Motor neuron (in vitro differentiated cells): ENCODE measurements around the gene IL17REL. TPM values are rescaled to one million over a fixed set of nuclear protein-coding genes. Genes with fewer than 3 reads are reported as not detected.
A peak's percentile ranks its signal among the peaks of the same experiment; 100 is the strongest.

Source experiments
- ATAC-seq, 8 experiments: fragments of 200-7000 bp; cut with Tn5 transposase; replicated peaks in 6 of 8; 2 replicates each; pipeline ENCODE4 v1.8.0; 2021; ENCODE audit warnings: mild to moderate bottlenecking in 8 of 8, moderate library complexity in 8 of 8
- H3K27ac ChIP-seq, 2 donors: fragments of 250-450 bp; sonication (Bioruptor Pico); 2 replicates each; pipeline ENCODE4 v1.9.0; 2021; ENCODE audit warnings: antibody characterized with exemption in 2 of 2, mild to moderate bottlenecking in 2 of 2, moderate library complexity in 1 of 2
- H3K4me1 ChIP-seq, 2 donors: fragments of 250-450 bp; sonication (Bioruptor Pico); replicated peaks in 1 of 2; 2 replicates each; pipeline ENCODE4 v1.6.1; 2021; ENCODE audit warnings: antibody characterized with exemption in 2 of 2, mild to moderate bottlenecking in 2 of 2, moderate library complexity in 1 of 2
- H3K4me3 ChIP-seq, 5 donors: fragments of 250-450 bp; sonication (Bioruptor Pico); 2 replicates each; pipeline ENCODE4 v1.9.0; 2021; ENCODE audit warnings: antibody characterized with exemption in 5 of 5, mild to moderate bottlenecking in 5 of 5, moderate library complexity in 4 of 5
- WGBS, 10 experiments: fragments of 450-650 bp; shearing (Covaris generic); methylation state at CpG; one replicate each; pipeline ENCODE4 v1.0.0; 2022; 5-methylcytosine and 5-hydroxymethylcytosine counted together
- in situ Hi-C, 9 experiments: fragments of 400-800 bp; cut with MboI; loops; one replicate each; pipeline ENCODE4 v1.15.0; 2021; ENCODE audit warnings: low sequenced_read_pairs in 9 of 9, low pct_unique_long_range_greater_than_20kb in 2 of 9; ENCODE audit not compliant: unreplicated experiment in 9 of 9
- total RNA-seq, 8 experiments: library from RNA; unstranded; fragments of 300-600 nt; gene quantifications; 2 replicates each; pipeline versions ENCODE4 v1.2.3 to v1.2.4, GENCODE V29; 2022

The IL17REL gene
- total RNA-seq, 8 experiments from 2014 or later: 0.07 to 0.47 (median 0.20) TPM; not detected in 3

DNA sequence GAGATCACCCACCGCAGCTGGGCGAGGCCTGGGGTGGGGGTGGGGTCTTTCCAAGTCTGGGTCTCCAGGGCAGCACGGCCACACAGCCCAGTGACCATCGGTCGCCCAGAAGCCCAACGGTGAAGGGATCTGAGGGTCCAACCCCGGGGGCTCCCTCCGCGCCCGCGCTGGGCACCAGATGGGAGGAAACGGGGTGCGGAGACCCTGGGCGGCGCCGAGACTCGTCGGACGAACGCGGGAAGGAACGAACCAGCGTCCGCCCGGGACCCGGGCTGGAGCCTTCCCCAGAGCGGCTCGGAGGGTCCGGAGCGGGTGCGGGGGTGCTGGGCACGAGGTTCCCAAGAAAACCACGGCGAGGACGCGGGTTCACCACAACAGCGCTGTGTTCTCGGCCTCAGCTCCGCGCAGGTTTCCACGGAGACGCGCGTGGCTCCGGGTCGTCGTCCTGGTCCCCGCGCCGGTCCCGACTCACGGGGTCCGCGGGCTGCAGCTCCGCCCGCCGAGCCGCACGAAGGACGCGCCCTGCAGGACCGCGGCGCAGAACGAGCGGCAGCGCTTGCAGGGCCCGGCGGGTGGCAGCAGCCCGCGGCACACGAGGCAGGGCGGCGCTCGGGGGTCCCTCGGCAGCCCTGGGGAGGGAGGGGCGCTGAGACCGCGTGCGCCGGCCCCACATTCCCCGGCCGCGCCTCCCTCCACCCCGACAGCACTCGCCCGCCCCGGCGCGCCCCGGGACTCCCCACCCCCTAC, 2.3 kb upstream of the IL17REL start:
- Histone ChIP-seq H3K4me1 (peaks cover 0 to 11% of the 10 kb centered on the region in 2 donors), H3K4me3 (peak overlapping the region; percentile 6 to 23 (median 12)), H3K27ac (no peak overlapping the region)
- 0 to 20% (median 6%) methylated on average over 2 to 34 of the region's 91 CpGs; no CpG with 5 or more reads in 6 of the 10 experiments for WGBS, 10 experiments
- in situ Hi-C loops: no loop called here
- ATAC-seq: peak in 6 of 8 experiments; percentile 11 to 59 (median 54)

DNA sequence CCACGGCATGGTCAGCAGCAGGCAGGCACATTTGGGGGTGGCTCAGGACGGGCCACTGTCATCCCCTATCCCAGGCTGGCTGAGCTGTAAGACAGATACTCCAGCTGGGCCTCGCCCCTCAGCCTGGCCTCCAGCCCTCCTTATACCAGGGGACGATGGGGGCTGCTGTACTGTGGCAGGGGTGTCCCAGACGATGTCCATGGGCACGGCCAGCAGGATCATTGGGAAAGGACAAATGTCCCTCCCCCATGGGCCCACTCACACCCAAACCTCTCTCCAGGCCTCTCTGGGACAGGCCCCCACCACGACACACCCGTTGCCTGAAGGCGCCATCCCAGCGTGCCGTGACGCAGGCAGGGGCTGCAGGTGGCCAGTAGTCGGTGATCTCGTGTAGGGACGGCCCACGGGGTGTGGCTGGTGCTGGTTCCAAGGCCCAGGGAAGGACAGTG, 1.5 kb upstream of the IL17REL start:
- H3K4me1 ChIP-seq: peaks cover 0 to 11% of the 10 kb centered on the region in 2 donors
- WGBS, 10 experiments: 7 to 80% (median 27%) methylated on average over 1 to 3 of the region's 16 CpGs; no CpG with 5 or more reads in 6 of the 10 experiments
- in situ Hi-C loops: no loop called here
- no peak overlapping the region for H3K4me3 ChIP-seq
- ATAC-seq: peak in 3 of 8 experiments; percentile 8 to 10 (median 9)
- no peak overlapping the region for H3K27ac ChIP-seq

DNA sequence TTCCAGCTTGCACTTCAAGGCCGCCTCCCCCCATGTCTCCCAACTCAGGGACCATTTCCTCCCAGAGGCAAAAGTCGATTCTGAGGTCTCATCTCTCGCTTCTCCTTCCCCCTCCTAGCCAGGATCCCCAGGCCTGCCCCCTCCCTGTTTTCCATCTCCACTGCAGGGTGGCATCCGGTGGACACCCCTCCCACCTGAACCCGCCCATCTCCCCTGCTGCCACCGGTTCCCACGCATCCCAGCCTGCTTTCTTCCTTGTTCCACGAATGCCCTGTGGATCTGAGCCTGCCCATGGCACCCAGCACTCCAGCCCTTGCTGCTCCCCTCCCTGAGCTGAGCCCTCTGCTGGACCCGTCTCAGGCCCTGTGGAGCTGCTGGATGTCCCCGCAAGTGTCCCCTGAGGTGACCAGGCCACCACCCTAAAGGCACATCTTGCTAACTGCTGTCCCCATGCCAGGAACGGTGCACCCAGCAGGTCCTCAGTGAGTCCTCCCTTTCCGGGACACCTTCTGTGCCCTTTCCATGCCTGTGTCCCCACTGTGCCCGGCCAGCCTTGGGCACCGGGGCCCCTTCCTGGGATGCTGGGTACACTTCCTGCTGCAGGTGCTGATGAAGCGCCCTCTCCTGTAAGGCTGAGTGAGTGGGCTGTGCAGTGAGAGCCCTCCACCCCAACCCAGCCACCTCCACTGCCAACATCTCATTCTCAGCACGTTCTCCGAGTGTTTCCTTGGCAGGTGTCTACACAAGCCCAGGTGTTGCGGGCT, 936 bp downstream of the IL17REL start:
- ATAC-seq: no peak
- Histone ChIP-seq H3K27ac (no peak overlapping the region), H3K4me3 (no peak overlapping the region), H3K4me1 (peaks cover 0 to 11% of the 10 kb centered on the region in 2 donors)
- in situ Hi-C loops: no loop called here
- 67 to 90% methylated on average over 2 to 3 of the region's 18 CpGs; no CpG with 5 or more reads in 8 of the 10 experiments for WGBS, 10 experiments

DNA sequence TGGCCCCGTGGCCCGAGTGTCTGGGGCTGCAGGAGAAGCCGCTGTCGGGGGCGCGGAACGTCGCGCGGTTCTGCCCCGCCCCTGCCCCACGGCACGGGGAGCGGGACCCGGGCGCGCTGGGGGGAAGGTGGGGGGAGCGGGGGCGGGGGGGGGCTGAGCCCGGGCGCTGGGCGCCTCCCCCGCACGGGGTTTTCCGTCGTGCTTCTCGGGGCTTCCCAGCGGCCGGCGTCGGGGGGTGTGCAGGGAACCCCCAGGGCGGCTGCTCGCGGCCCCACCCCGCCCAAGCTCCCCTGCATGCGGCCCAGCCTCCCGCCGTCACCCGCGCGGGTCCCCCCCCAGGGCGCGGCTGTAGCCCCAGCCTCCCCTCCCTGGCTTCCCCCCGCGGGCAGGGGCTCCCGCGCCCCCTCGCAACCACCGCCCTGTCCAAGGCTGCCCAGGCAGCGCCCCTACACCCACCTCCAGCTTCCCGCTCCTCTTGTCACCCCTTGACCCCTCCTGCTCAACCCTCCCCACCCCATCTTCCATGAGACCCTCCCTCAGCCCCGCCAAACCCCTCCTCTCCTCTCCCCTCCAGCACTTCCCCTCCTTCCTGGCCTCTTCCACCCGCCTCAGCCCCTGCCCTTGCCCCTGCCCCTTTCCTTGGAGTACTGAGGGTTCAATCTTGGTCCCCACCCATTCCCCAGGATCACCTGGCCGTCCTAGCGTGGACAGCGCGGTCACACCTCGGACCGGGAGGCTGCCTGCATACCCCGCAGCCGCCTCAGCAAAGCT, 1.7 kb downstream of the IL17REL start:
- Histone ChIP-seq H3K4me1 (peaks cover 0 to 11% of the 10 kb centered on the region in 2 donors), H3K27ac (no peak overlapping the region), H3K4me3 (no peak overlapping the region)
- no CpG with 5 or more reads among the region's 61 CpGs for WGBS, 10 experiments
- in situ Hi-C loops: no loop called here
- ATAC-seq: peak in 4 of 8 experiments; percentile 4 to 31 (median 14)

DNA sequence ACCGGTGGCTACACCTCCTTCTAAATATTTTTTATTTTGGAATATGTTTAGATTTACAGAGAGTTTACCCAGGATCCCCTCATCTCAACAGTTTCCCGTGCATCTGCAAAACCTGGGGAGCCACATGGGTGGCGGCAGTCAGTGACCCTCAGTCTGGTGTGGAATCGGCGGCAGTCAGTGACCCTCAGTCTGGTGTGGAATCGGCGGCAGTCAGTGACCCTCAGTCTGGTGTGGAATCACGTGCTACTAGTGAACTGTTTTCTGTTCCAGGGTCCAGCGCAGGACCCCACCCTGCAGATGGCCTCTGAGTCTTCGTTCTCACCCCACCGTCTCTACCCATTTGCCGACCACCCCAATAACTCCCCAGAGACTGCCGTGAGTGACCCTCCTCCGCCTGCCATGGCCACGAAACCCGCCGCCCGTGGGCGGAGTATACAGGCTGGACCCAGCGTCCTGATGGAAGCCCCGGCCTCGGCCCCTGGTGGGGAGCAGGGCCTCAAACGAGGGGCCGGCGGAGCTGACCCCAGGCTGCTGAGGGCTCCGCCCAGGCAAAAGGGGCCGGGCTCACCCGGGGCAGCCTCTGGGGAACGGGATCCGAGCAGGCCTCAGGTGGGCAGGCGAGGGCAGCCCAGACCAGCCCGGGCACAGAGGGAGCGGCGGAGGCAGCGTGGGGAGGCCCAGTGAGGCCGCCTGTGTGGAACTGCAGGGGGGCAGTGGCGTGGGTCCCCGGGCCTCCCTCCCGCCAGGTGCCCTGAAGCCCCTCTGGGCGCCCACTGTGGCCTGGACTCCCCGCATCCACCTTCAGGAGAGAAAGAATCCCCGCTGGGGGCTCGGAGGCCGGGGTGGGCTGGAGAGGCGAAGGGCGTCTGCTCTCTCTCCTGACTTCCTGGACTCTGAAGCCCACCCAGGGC, 2.5 kb downstream of the IL17REL start:
- Histone ChIP-seq H3K4me3 (no peak overlapping the region), H3K4me1 (peaks cover 0 to 11% of the 10 kb centered on the region in 2 donors), H3K27ac (no peak overlapping the region)
- 20 to 100% (median 87%) methylated on average over 3 to 7 of the region's 46 CpGs; no CpG with 5 or more reads in 2 of the 10 experiments for WGBS, 10 experiments
- ATAC-seq: no peak
- in situ Hi-C loops: no loop called here

DNA sequence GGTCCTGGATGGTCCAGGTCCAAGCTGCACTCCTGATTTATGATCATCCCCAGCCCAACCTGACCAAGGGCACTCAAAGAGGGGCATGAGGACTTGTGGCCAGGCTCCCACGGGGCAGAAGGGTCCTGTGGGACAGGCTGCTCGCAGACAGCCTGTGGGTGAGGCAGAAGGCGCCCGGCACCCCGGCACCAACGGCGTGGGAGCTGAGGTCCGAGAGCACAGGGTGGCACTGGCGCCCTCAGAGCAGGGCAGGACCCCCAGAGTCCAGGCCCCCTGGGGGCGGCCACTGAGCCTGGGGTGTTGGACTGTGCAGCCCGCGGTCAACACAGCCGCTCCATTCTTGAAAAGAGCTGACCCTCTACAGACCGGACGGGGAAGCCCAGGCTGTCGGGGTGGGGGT, 3.3 kb downstream of the IL17REL start:
- Histone ChIP-seq H3K4me1 (peaks cover 0 to 3% of the 10 kb centered on the region in 2 donors), H3K4me3 (no peak overlapping the region), H3K27ac (no peak overlapping the region)
- in situ Hi-C loops: no loop called here
- no CpG with 5 or more reads among the region's 16 CpGs for WGBS, 10 experiments
- ATAC-seq: no peak

DNA sequence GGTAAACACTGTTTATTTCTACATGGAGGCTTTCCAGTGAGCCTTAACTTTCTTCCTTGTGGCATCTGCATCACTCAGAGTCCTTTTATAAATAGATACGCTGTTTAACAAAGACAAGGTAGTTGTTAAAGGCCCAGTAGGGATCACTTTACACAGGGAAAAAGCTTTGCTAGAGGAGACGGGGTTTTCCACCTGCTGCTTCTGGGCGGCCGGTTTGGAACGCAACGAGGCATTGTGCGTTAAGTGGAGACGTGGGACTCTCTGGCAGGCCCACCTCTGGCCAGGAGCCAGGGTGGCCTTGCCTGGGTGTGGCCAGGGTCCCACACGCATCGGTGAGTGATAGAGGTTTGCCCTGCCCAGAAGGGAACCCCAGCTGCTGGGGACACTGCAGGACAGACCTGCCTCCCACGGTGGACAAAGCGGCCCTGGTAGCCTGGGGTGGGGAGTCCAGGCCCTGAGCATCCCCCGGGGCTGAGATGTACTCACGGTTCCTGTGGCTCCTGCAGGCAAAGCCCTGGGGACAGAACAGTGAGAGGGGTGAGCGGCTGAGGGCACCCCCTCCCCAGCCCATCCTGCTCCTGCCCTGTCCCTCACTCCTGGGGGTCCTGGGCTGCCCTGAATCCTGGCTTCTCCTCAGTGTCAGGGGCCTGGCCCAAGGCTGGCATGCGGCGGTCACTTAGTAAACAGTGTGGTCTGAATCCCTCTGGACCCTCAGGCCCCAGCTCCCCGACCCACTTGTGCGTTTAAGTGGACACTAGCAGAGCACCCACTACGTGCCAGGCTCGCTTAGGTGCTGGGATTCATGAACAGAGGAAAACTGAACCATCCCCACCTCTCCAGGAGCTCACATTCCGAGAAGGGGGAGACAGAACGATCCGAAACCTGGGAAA, 4.2 kb downstream of the IL17REL start:
- Histone ChIP-seq H3K4me1 (peaks cover 0 to 3% of the 10 kb centered on the region in 2 donors), H3K4me3 (no peak overlapping the region), H3K27ac (no peak overlapping the region)
- 20 to 85% (median 60%) methylated on average over 1 to 9 of the region's 24 CpGs; no CpG with 5 or more reads in 1 of the 10 experiments for WGBS, 10 experiments
- in situ Hi-C loops: no loop called here
- ATAC-seq: no peak

DNA sequence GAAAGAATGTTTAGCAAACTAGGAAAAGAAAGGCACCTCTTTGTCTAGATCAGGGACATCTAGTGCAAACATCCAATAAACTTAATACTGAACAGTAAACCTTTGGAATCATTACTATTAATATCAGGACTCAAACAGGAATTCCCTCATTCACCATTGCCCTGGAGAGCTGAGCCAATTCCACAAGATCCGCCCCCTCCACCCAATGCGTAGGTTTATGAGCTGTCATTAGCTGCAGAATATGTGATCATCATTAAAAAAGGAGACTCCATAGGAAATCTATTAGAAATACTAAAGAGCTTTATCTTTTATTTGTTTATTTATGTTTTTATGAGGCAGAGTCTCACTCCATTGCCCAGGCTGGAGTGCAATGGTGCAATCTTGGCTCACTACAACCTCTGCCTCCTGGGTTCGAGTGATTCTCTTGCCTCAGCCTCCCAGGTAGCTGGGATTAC, 5.5 kb downstream of the IL17REL start:
- 83 to 100% (median 92%) methylated on average over 1 to 2 of the region's 3 CpGs; no CpG with 5 or more reads in 4 of the 10 experiments for WGBS, 10 experiments
- ATAC-seq: no peak
- no peak overlapping the region for H3K4me3 ChIP-seq
- H3K4me1 ChIP-seq: peaks cover 0 to 3% of the 10 kb centered on the region in 2 donors
- in situ Hi-C loops: no loop called here
- no peak overlapping the region for H3K27ac ChIP-seq

DNA sequence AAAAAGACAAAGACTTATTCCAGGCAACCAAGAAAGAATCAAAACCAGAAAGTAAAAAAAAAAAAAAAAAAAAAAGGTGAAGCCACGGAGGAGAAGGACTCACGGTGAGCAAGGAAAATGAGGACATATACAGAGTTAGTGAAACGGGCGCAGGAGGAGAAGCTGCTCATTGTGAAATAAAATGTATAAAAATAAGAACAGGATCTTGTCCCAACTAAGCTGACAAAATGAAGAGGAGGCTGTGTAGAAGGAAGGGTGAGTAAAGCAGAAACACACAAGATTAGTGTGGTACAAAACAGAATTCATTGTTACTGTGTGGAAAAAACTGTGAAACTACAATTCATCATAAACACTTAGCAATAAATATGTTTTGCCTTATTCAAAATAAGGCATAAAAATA, 7.6 kb downstream of the IL17REL start:
- in situ Hi-C loops: no loop called here
- ATAC-seq: no peak
- no peak overlapping the region for H3K27ac ChIP-seq

DNA sequence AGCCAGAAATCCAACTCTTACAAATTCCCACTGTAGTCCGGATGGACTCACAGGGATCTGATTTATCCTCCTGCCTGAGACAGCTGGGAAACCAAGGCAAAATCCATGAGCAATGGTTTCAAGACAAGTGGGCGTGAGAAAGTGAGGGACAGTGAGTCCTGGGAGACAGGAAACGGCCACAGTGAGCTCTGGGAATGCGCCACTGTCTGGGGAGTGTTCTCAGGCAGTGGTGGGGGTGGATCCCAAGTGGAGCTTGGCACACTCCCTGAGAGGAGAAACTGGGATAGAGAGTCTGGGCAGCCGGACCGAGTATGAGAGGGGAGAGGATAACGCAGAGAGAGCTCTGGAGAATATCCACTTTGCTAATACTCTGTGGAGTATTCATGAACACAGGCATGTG, 9.8 kb downstream of the IL17REL start:
- no peak for ATAC-seq
- in situ Hi-C loops: no loop called here
- H3K4me1 ChIP-seq: no peaks in the 10 kb centered on the region
- H3K4me3 ChIP-seq: no peak overlapping the region
- no peak overlapping the region for H3K27ac ChIP-seq
- WGBS, 10 experiments: 35 to 100% (median 86%) methylated on average over 1 to 7 of the region's 7 CpGs; no CpG with 5 or more reads in 4 of the 10 experiments

More for the DNA sequence above, 7.6 kb downstream of the IL17REL start:
- WGBS, 10 experiments: 0 to 92% (median 60%) methylated on average over 1 to 4 of the region's 4 CpGs
- H3K4me3 ChIP-seq: no peak overlapping the region
- no peaks in the 10 kb centered on the region for H3K4me1 ChIP-seq
